Hypothalamus (tissue), 51 donors: ENCODE measurements around the gene GNB5.
A peak's percentile ranks its signal among the peaks of the same experiment; 100 is the strongest.

Experiments used
- DNase-seq, 51 donors: peaks; one replicate each; lab custom pipeline; 2025; lab: John Stamatoyannopoulos, UW

The GNB5 gene

DNA sequence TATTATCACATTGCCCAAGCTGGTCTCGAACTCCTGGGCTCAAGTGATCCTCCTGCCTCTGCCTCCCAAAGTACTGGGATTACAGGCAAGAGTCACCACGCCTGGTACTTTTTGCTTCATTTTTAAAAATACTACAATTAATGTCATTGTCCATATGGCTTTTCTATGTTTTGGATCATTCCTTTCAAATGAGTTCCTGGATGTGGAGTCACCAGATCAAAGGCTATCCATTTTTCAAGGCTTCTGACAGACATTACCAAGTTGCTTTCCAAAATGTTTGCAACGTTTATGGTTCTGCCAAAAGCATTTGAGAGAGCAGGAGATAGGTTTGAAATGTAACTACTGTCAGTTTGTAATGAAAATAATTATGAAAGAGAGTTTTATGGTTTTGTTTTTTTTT is 44.4 kb downstream of the GNB5 start:
- DNase-seq: no peak

DNA sequence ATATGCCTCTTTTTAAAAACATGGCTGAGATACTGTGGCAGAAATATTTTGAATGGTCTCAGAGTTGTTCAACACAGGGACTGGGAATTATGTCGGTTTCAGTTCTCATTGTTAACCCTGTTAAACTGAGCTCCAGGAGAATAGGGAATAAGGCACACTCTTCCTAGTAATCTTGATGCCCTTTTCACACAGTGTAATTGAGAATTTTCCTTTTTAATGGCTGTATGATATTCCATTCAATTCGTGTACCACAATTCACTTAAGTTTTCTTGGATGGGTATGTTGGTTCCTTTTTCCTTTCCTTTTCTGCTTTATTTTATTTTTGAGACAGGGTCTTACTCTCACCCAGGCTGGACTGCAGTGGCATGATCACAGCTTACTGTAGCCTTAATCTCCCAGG is 44.9 kb downstream of the GNB5 start:
- no peak for DNase-seq

DNA sequence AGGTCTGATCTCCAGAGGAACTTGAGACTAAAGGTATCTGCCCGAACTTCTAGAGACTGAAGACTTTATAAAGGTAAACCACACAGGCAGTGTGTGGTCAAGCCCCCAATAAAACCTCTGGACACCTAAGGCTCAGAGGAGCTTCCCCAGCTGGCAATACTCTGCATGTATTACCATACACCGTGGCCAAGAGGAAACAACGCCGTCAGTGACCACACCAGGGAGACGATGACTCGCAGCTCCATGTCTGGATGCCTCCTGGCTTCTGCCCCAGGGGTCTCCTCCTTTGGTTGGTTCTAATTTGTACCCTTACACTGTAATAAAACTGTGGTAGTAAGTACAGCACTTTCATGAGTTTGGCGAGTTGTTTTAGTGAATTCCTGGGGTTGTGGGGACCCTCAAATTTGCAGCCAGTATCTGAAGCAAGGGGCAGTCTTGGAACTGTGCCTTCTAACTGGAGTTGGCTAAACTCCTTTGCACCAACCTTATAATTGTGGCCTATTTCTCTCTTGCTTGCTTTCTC is 46.5 kb downstream of the GNB5 start:
- no peak for DNase-seq

DNA sequence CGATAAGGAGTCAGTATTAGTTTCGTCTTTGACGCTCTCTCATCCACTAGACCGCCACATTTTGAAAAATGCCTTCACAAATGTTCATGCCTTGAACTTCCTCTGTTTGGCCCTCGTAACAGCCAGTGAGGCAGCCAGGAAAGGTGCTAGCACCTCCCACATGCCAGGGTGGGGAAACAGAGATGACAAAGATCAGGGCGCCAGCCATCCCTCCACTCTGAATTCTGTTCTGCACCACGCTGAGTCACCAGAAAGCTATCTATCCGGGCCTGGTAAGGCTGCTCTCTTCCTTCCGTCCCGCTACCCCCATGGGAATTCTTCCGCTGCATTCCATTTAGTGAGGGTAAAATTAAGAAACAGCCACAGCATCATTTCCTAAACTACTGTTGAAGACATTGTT is 47.3 kb downstream of the GNB5 start:
- DNase-seq: no peak

DNA sequence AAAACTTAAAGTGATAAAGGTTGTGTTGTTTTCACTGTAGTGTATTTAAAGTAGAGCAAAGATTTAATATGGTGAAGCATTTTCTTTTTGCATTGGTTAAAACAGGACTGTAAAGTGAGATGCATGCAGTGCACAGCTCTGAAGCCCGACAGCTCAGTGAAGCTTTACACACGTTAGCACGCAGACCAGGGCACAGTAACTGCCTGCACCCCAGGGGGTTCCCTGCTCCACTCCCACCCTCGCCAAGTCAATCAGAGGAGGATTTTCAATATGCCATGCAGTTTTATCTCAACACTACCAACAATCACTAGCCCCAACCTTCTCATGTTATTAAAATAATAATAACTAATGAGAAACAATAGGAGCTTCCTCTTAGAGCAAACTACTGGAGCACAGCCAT is 50.5 kb downstream of the GNB5 start:
- no peak for DNase-seq

DNA sequence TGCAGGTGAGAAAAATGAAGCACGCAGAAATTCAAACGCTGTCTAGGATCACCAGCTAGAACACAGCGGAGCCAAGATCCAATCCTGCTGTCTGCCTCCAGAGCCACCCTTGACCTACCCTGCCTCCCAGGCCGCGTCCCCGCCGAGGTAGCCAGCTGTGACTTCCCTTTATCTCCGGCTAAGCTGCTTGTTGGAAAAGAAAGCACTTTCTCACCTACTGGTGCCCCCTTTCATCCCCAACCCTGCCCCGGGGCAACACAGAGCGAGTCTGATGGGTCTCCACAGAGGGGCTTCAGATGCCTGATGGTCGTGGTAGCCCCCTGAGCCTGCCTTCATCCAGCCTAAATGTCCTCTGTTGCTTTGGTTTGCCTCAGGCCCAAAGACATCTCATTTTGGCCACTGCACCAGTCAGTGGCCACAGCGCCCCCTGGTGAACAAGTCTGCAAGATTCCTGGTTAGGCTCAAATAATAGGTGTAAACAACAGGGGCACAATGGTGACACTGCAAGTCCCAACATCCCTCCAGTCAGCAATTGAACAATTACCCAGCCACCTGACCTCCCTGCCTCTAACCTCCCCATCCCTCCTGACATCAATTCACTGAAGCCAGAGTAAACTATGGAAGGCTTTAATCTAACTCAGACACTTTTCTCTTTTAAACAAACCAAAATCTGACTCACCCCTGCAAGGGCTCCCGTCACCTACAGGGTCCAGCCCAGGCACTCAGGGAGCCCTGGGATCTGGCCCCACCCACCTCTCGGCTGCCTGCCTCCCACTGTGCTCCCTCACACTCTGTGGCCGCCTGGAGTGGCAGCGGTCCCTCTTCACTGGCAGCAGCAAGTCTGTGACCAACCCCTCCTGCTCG is 51.4 kb downstream of the GNB5 start:
- DNase-seq: peak in 48 of 51 donors; percentile 10 to 81 (median 46)

DNA sequence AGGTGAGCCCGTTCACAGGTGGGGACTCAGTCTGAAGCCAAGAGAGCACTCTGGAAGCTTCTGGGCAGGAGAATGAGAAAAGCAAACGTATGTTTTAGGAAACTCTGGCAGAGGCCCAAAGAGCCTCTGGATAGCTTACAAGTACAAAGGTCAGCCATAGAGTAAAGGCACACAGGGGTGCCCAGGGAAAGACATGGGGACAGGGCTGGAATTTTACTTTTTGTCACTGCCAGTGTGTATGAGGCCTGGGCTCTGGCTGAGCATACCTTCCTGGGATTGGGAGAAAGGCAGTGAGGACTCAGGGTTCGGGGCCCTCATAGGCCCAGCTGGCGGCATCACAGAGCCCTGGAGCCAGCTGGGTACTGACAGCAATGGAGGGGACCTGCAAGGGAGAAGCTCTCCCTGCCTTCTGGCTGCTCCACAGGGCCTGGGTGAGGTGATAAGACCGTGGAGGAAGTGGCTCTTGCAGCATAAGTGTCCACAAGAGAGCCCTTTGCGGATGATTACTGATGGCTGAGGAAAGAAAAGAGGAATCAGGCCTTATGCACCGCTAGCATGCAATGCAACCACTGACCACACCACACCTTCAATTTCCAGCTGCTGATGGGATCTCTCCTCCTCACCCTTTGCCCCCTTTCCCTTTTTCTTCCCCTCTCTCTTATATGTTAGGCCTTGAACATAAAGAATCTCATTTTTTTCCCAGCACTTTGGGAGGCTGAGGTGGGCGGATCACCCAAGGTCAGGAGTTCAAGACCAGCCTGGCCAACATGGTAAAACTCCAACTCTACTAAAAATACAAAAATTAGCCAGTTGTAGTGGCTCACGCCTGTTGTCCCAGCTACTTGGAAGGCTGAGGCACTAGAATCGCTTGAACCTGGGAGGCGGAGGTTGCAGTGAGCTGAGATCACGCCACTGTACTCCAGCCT is 53.5 kb downstream of the GNB5 start:
- DNase-seq: peak in 3 of 51 donors; percentile 6 to 7 (median 7)

DNA sequence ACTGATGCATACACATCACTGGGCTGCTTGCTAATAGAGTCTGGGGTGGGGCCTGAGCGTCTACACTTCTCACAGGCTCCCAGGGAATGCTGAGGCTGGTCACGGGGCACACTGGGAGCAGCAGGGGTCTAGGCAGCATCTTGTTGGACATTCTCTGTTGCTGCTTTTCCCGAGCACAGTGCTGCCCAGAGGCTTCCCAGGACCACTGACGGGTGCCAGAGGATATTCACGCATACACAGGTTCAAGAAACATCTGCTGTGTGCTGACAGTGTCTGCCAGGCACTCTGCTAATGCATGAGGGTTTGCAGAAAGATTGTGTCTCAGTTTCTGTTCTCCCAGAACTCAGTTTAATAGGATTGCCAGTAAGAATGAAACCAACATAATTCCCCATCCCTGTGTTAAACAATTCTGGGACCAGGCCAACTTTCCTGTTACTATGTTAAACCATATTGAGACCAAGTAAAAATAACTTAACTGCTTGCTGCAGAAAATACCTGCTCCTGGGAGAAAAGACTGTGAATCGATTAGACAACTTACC is 54.7 kb downstream of the GNB5 start:
- peak in 2 of 51 donors; percentile 38 to 41 for DNase-seq

DNA sequence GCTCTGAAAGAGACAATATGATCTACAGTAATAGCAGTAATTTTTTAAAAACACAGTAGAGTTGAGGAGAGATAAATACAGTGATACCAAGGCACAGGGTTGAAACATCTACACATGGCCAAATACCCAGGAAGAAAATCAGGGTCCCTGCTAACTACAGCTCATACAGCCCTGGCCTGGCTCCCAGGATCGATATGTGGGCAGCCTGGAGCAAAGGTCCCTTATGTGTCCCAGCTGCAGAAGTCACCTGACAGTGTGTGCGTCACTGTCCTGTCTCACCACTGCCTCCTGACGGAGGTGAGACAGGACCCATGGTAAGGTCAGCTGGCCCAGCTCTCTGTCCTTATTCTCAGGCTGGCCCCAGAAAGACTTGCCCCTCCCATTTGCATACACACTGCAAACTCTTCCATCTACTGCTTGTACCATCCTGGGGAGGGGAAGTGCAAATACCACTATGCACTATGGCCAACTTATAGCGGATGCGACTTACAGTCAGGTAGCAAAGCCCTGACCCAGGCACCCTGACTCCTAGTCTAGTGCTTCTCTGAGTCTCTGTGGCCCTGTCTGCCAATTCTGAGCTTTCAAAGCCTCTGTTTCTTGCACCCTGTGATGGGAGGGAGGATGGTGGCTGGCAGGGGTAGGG is 56.6 kb downstream of the GNB5 start:
- DNase-seq: no peak

DNA sequence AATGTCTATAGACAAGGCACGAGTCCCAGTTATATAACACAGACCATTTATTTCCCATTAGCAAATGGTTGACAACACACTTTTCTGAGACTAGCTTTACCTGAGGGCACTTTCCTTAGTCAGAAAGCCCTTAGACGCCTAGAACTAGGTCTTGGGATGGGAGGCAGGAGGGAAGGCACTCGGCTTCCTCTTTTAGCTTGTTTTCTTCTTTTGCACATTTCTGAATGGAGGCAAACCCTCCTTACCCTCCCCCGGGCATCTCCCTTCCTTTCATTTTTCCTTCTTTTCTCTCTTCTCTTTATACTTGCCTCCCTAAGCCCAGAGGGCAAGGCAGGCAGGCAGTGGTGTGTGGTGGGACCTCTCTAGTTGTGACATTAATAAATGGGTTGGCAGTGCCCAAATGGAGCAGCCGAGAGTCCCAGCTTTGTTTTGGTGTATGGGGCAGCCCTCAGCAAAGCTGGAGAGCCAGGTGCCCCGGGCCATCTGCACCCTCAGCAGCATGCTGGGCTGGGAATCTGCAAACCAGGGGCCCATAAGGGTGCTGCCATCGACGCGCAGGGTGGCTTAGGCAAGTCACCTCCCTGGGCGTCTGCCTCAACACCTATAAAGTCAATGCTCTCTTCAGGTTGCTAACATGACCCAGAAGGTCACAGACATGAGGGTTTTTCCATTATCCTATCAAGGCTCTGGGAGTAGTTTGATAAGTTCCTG is 57.5 kb downstream of the GNB5 start:
- DNase-seq: no peak

DNA sequence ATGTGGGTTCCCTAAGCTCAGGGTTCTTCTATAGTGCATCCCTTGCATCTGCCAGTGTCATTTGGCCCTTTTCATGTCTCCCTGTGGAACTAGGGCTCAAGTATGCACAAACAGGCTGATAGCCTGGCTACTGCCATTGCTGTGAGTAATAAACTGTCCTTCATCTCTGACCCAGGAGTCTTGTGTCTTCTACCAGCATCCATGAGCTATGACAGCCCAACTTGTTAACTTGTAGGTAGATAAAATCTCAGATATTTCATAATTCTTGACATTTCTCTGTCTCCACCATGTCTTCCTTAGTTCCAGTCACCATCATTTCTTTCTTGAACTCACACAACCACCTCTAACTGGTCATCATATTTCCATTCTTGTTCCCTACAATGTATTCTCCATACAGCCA is 59.1 kb downstream of the GNB5 start:
- DNase-seq: no peak

DNA sequence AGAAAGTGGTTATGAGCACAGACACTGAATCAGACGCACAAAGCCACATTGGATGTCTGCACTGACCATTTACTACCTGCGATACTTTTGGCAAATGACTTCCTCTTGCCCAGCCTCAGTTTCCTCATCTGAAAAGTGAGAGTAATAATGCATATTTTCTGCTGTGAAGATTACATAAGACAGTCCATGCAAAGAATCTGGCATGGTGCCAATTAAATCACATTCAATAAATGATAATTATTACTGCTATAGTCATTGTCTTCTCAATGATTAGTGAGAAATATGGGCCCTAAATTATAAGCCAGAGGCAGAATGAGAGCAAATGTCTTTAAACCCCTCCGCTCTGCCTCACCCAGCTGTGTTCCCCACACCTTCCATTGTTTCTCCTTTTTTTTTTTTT is 62.6 kb downstream of the GNB5 start:
- no peak for DNase-seq

DNA sequence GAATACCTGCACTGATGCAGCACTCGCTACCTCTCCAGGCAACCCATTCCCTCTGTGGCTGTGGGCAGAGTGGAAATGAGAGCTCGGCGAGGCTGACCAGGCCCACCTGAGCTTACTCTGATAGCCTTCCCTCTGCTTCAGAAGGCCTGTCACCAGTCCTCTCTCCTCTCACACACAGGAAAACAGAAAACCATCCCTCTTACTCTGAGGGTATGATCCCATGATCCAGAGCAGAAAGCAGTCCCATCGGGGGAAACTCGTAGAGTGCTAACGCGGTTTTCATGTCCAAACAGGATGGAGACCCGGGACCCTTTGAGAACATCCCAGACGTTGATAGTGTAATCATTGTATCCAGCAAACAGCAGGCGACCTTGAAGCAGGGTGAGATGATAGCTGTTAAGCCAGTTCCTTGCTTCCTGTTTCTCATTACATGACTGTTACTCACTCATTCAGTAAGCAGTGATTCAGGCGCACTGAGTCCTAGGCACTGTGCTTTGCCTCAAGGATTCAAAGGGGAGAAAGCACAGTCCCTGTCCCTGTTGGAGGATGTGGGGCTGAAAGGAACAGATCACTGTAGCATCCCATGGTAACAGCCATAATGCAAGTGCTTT is 66.8 kb downstream of the GNB5 start:
- no peak for DNase-seq

DNA sequence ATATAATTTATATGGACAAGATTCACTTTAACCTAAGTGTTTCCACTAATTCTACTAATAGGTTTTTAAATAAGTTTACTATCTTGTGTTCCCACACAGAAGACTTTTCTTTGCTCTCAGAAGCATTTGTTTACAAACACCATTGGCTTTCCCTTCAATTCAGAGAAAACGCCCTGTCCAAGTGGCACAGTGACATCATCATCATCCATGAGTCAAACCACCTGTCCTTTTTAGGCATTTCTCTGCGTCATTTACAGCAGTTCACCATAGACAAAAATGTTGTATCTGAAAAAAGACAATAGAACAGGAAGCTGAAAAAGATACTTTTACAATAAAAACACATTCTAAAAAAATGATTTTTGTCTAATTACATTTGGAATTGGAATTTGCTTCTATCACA is 69.3 kb downstream of the GNB5 start:
- DNase-seq: no peak

DNA sequence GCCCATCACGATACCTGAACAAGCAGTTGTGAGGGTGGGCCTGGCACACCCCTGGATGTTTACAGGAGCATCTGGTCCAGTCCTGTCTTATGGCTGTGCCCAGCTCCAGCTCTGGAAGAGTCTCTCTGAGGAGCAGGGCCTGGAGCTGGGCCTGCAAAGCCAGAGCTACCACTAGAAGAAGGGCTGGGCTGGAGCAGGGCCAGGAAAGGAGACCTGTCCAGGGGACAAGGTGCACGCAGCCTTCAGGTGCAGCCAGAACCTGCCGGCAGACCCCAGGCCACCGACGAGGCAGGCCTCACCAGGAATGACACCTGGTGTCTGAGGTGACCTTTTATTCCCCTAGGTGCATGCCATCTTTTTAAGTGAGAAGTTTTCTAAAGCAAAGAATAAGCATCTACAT is 70.2 kb downstream of the GNB5 start:
- DNase-seq: no peak

DNA sequence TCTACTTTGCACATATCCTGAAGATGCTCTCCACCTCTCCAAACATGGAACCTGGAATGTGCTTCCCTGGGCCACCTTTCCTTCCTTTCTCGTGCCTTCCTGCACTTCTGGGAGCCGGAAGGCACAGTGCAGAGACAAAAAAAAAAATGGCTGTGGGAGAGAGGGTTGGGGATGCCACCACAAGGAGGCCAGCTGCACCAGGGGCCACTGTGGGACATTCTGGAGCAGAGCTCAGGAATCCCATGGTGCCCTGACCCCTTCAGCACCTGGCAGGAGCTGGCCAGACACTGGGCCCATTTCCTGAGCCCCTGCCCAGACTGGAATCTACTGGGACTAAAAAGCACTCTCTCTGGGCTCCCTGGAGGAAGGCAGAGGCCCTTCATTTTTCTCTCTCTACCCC is 70.7 kb downstream of the GNB5 start:
- no peak for DNase-seq

DNA sequence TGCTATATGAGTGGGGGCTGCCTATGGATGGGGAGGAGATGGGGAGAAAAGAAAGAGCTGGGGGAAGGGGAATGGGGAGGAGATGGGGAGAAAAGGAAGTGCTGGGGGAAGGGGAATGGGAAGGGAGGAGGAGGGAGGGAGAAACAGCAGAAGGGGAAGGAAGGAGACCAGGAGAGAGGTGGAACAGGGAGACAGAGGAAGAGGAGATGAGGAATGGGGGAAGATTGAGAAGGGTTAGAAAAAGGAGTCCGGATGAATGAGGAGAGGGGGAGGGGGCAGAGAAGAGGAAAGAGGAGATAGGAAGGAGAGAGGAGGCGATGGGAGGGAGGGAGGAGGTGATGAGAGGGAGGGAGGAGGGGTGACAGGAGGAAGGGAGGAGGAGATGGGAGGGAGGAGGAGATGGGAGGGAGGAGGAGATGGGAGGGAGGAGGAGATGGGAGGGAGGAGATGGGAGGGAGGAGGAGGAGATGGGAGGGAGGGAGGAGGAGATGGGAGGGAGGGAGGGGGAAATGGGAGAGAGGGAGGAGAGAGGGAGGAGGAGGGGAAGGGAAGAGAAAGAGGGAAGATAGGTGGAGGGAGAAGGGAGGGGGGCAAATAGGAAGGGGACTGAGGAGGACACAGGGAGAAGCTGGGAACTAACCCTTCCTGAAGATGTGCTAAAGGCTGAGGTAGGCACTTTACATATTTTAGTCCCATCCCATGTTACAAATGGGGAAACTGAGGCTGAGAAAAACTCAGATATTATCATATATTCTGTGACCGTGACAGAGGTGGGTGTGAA is 72.0 kb downstream of the GNB5 start:
- no peak for DNase-seq

DNA sequence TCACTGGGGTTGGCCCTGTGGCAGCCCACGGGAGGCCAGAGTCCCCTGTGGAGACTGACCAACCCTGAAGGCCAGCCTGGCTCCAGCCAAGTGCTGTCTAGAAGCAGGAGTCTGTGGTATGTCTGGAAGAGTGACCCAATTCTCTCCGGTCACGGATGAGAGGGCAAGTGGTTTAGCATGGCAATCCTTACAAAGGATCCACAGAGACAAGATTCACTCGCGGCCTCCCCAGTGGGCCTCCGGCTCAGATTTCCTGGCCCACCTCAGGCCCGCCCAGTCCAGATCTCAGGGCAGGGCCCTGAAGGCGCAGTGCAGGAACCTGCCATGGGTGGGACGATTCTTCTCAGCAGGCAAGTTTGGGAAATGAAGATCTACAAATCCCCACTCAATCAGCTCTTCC is 73.6 kb downstream of the GNB5 start:
- DNase-seq: no peak
